B cell (primary cell): ENCODE results near the gene MOB2. TPM values are rescaled to one million over a fixed set of nuclear protein-coding genes. Genes with fewer than 3 reads are reported as not detected.

Experiments
- ATAC-seq: fragments of 200-7000 bp; cut with Tn5 transposase; one replicate; pipeline ENCODE4 v1.10.0; 2021; ENCODE audit warnings: low read depth, mild to moderate bottlenecking, moderate number of reproducible peaks, moderate library complexity
- CTCF ChIA-PET: fragments of 350-600 bp; sonication (Branson Sonifier 250); formaldehyde crosslinking; loops from one replicate; lab custom pipeline; 2021; ENCODE audit warnings: antibody characterized with exemption, inconsistent platforms; lab: Charles Lee
- POLR2A ChIA-PET: fragments of 350-600 bp; sonication (Branson Sonifier 250); formaldehyde crosslinking; loops from one replicate; lab custom pipeline; 2021; ENCODE audit warnings: antibody characterized with exemption; lab: Charles Lee
- DNase-seq: peaks from one replicate; pipeline ENCODE4 v3.0.0; 2013
- H2AFZ ChIP-seq: 2 replicates; pipeline ENCODE4 v1.6.1; 2012; ENCODE audit warnings: mild to moderate bottlenecking, low read depth, low read length; ENCODE audit not compliant: insufficient read depth, poor library complexity, severe bottlenecking
- H3K27ac ChIP-seq, 2 donors: 1 replicate in 1 of 2; 2 replicates in 1 of 2; pipeline ENCODE4 v1.5.1; 2012 to 2013; ENCODE audit warnings: low read length in 2 of 2, mild to moderate bottlenecking in 2 of 2, moderate library complexity in 1 of 2
- H3K27me3 ChIP-seq, 4 experiments: fragments of 200-600 bp in 1 of 4; sonication (generic) in 1 of 4; replicated peaks in 1 of 4; 1 replicate in 2 of 4; 2 replicates in 2 of 4; pipeline versions ENCODE4 v1.6.1 to v1.7.0; 2013 to 2016; ENCODE audit warnings: low read length in 3 of 4, mild to moderate bottlenecking in 2 of 4, mixed read lengths in 1 of 4, moderate library complexity in 1 of 4; ENCODE audit not compliant: insufficient read depth in 4 of 4, control insufficient read depth in 3 of 4; ENCODE audit errors: control extremely low read depth in 1 of 4
- H3K36me3 ChIP-seq, 2 experiments: replicated peaks in 1 of 2; 1 replicate in 1 of 2; 2 replicates in 1 of 2; pipeline versions ENCODE4 v1.6.1 to v1.7.1; 2013; ENCODE audit warnings: low read length in 1 of 2; ENCODE audit not compliant: insufficient read depth in 2 of 2, control insufficient read depth in 1 of 2; ENCODE audit errors: control extremely low read depth in 1 of 2, extremely low read depth in 1 of 2
- H3K4me1 ChIP-seq, 2 donors: fragments of 200-600 bp in 1 of 2; sonication (generic) in 1 of 2; 1 replicate in 1 of 2; 2 replicates in 1 of 2; pipeline versions ENCODE4 v1.5.1 to v1.6.1; 2013 to 2017; ENCODE audit warnings: low read length in 2 of 2; ENCODE audit not compliant: control insufficient read depth in 2 of 2, insufficient read depth in 2 of 2
- H3K4me2 ChIP-seq: replicated peaks from 2 replicates; pipeline ENCODE3; 2012; ENCODE audit warnings: mild to moderate bottlenecking, low read depth, low read length; ENCODE audit not compliant: poor library complexity, severe bottlenecking
- H3K4me3 ChIP-seq, 5 experiments: fragments of 200-600 bp in 1 of 5; sonication (generic) in 1 of 5; 1 replicate in 3 of 5; 2 replicates in 2 of 5; pipeline versions ENCODE4 v1.5.1 to v1.7.0; 2011 to 2016; ENCODE audit warnings: low read length in 4 of 5, mild to moderate bottlenecking in 4 of 5, low read depth in 2 of 5, control low read depth in 1 of 5, moderate library complexity in 1 of 5; ENCODE audit not compliant: insufficient read depth in 1 of 5; ENCODE audit errors: control extremely low read depth in 1 of 5, extremely low read depth in 1 of 5
- H3K79me2 ChIP-seq: fragments of 200-600 bp; sonication (generic); one replicate; pipeline ENCODE4 v1.6.0; 2016; ENCODE audit warnings: low read length; ENCODE audit not compliant: control insufficient read depth, insufficient read depth
- H3K9ac ChIP-seq: fragments of 200-600 bp; sonication (generic); 2 replicates; pipeline ENCODE4 v1.6.1; 2017; ENCODE audit warnings: mild to moderate bottlenecking, low read length, moderate library complexity
- H3K9me3 ChIP-seq, 3 donors: one replicate each; pipeline versions ENCODE4 v1.6.1 to v1.7.1; 2013; ENCODE audit warnings: low read length in 2 of 3; ENCODE audit not compliant: control insufficient read depth in 2 of 3, insufficient read depth in 1 of 3; ENCODE audit errors: control extremely low read depth in 1 of 3
- H4K20me1 ChIP-seq: 2 replicates; pipeline ENCODE4 v1.6.0; 2012; ENCODE audit warnings: mild to moderate bottlenecking, low read length; ENCODE audit not compliant: insufficient read depth, control insufficient read depth, poor library complexity, severe bottlenecking
- H3K27ac Mint-ChIP-seq: one replicate; pipeline ENCODE4 v1.8.0; 2021; ENCODE audit warnings: mixed read lengths
- H3K27me3 Mint-ChIP-seq: one replicate; pipeline ENCODE4 v1.8.0; 2021; ENCODE audit warnings: mixed read lengths
- H3K4me1 Mint-ChIP-seq: one replicate; pipeline ENCODE4 v1.8.0; 2021; ENCODE audit warnings: mixed read lengths
- H3K4me3 Mint-ChIP-seq: one replicate; pipeline ENCODE4 v1.8.0; 2021; ENCODE audit warnings: mixed read lengths
- H3K9me3 Mint-ChIP-seq: one replicate; pipeline ENCODE4 v1.8.0; 2022; ENCODE audit warnings: mixed read lengths; ENCODE audit not compliant: insufficient read depth
- CTCF ChIP-seq: fragments of 200-600 bp; IDR thresholded peaks from one replicate; pipeline ENCODE4 v1.8.0; 2022; ENCODE audit warnings: antibody characterized with exemption, mild to moderate bottlenecking
- EZH2 ChIP-seq: IDR thresholded peaks from 2 replicates; pipeline ENCODE4 v1.6.1; 2012; ENCODE audit warnings: borderline replicate concordance, low read depth, mild to moderate bottlenecking, moderate library complexity, low read length; ENCODE audit not compliant: insufficient read depth, poor library complexity, severe bottlenecking
- WGBS: methylation state at CpG from one replicate; pipeline ENCODE4 v1.1.5; 2013; ENCODE audit warnings: missing lambda C conversion rate; ENCODE audit not compliant: insufficient coverage; 5-methylcytosine and 5-hydroxymethylcytosine counted together
- intact Hi-C: fragments of 100-400 bp; cut with micrococcal nuclease; formaldehyde crosslinking; loops from one replicate; pipeline ENCODE4 v1.10.0; 2022
- polyA plus RNA-seq: library from polyadenylated mRNA; depleted of rRNA; stranded (reverse); fragments of >200 nt; gene quantifications from 2 replicates; pipeline ENCODE4 v1.2.3, GENCODE V29; 2012
- total RNA-seq, 2 donors: library from RNA; stranded (reverse); fragments of 120-200 nt in 1 of 2; gene quantifications; 1 replicate in 1 of 2; 2 replicates in 1 of 2; pipeline versions ENCODE4 v1.2.3 to v1.2.4, GENCODE V29; 2013 to 2022

The MOB2 gene
- total and polyA plus RNA-seq, 2 donors (not counting 1 experiment from before 2014, with no cell fraction given) = 55.7 to 57.6 TPM

- Histone ChIP-seq H3K79me2 (no peaks in the 10 kb centered on the region), H3K4me3 (no peak overlapping the region), H3K36me3 (no peaks in the 10 kb centered on the region), H3K27ac (no peak overlapping the region), H3K27me3 (no peaks in the 10 kb centered on the region), H4K20me1 (no peaks in the 10 kb centered on the region), H3K9me3 (peaks cover 0 to 13% (median 0%) of the 10 kb centered on the region in 3 donors), H3K9ac (no peak overlapping the region), H3K4me2 (no peak overlapping the region), H2AFZ (no peak overlapping the region), H3K4me1 (no peaks in the 10 kb centered on the region)
- Mint-ChIP-seq H3K4me3 (no peak overlapping the region), H3K9me3 (no peaks in the 10 kb centered on the region), H3K4me1 (no peaks in the 10 kb centered on the region), H3K27me3 (no peaks in the 10 kb centered on the region), H3K27ac (no peak overlapping the region)
- ChIA-PET POLR2A (no interaction called here), CTCF (no interaction called here)
- TF ChIP-seq CTCF (no peak), EZH2 (no peak)
- intact Hi-C loops = no loop called here
- ATAC-seq (no peak), DNase-seq (no peak)
- WGBS = 94% methylated on average over 39 of the region's 50 CpGs
These were observed 25.4 kb downstream of the MOB2 start for GRCh38 chr11:1460986-1461825.

GRCh38 chr11:1460396-1460985, 26.1 kb downstream of the MOB2 start:
- DNase-seq (no peak), ATAC-seq (no peak)
- Histone ChIP-seq H2AFZ (no peak overlapping the region), H3K27me3 (no peaks in the 10 kb centered on the region), H3K9ac (no peak overlapping the region), H3K27ac (no peak overlapping the region), H3K4me3 (no peak overlapping the region), H3K36me3 (no peaks in the 10 kb centered on the region), H4K20me1 (no peaks in the 10 kb centered on the region), H3K9me3 (peaks cover 0 to 13% (median 0%) of the 10 kb centered on the region in 3 donors), H3K4me1 (no peaks in the 10 kb centered on the region), H3K4me2 (no peak overlapping the region), H3K79me2 (no peaks in the 10 kb centered on the region)
- ChIA-PET CTCF (no interaction called here), POLR2A (no interaction called here)
- WGBS = 95% methylated on average over 28 of the region's 44 CpGs
- H3K27ac Mint-ChIP-seq = no peak overlapping the region
- no peak overlapping the region for H3K4me3 Mint-ChIP-seq
- intact Hi-C loops = no loop called here
- no peak for TF ChIP-seq CTCF
- no peak for TF ChIP-seq EZH2
- no peaks in the 10 kb centered on the region for H3K27me3 Mint-ChIP-seq
- no peaks in the 10 kb centered on the region for H3K4me1 Mint-ChIP-seq
- no peaks in the 10 kb centered on the region for H3K9me3 Mint-ChIP-seq
